Naive thymus-derived CD4-positive, alpha-beta T cell (primary cell): ENCODE data around the gene STXBP3. TPM values are rescaled to one million over a fixed set of nuclear protein-coding genes. Genes with fewer than 3 reads are reported as not detected.

ENCODE experiments used
- polyA plus RNA-seq, 2 donors: library from polyadenylated mRNA; unstranded; fragments of 300-500 nt; fragmentation: Illumina TruSeq; gene quantifications; one replicate each; pipeline ENCODE4 v1.2.3, GENCODE V29; 2021
- total RNA-seq, 6 experiments: library from RNA in 5 of 6; stranded (reverse) in 5 of 6; gene quantifications; 1 replicate in 5 of 6; 2 replicates in 1 of 6; pipeline ENCODE4 v1.2.3 and lab custom pipeline; 2021 to 2026

Gene STXBP3
- total and polyA plus RNA-seq, 7 experiments from 2014 or later, result 38.3 to 75.2 (median 53.0) TPM

Other genes with a start within 250 kb of the STXBP3 start
- gene EEIG2, start 186.6 kb upstream of the STXBP3 start, total RNA-seq, result 10 to 100 TPM in 3 of 5 experiments, 1 to 10 TPM in 2; 7.8 to 15.9 (median 10.9) TPM
- under 1 TPM; 0.72 to 0.76 TPM for gene EEIG2, start 186.6 kb upstream of the STXBP3 start, polyA plus RNA-seq
- 10 to 100 TPM in 4 of 5 experiments, 1 to 10 TPM in 1; 5.8 to 17.3 (median 13.5) TPM for gene HENMT1, start 85.6 kb upstream of the STXBP3 start, total RNA-seq
- gene HENMT1, start 85.6 kb upstream of the STXBP3 start, polyA plus RNA-seq, result 10 to 100 TPM; 16.5 to 22.2 TPM
- 100 to 1,000 TPM in 4 of 5 experiments, 10 to 100 TPM in 1; 85.5 to 136 (median 118) TPM for gene PRPF38B, start 54.4 kb upstream of the STXBP3 start, total RNA-seq
- 10 to 100 TPM; 21.6 to 22.2 TPM for gene PRPF38B, start 54.4 kb upstream of the STXBP3 start, polyA plus RNA-seq
- gene FNDC7, start 33.8 kb upstream of the STXBP3 start, total RNA-seq, result under 1 TPM in 2 of 5 experiments, not detected in 3; 0.13 to 0.22 TPM
- gene FNDC7, start 33.8 kb upstream of the STXBP3 start, polyA plus RNA-seq, result not detected
- gene AKNAD1, start 110.4 kb downstream of the STXBP3 start, total RNA-seq, result not detected
- gene AKNAD1, start 110.4 kb downstream of the STXBP3 start, polyA plus RNA-seq, result not detected
- 10 to 100 TPM in 1 of 5 experiments, 1 to 10 TPM in 1, under 1 TPM in 3; 0.38 to 24.7 (median 0.41) TPM for gene GPSM2, start 130.3 kb downstream of the STXBP3 start, total RNA-seq
- 1 to 10 TPM in 1 of 2 donors, under 1 TPM in 1; 0.15 to 1.5 TPM for gene GPSM2, start 130.3 kb downstream of the STXBP3 start, polyA plus RNA-seq
- 10 to 100 TPM; 15.4 to 34.6 (median 25.2) TPM for gene CLCC1, start 216.8 kb downstream of the STXBP3 start, total RNA-seq
- 10 to 100 TPM; 13.9 to 16.3 TPM for gene CLCC1, start 216.8 kb downstream of the STXBP3 start, polyA plus RNA-seq